Hippocampal formation (tissue), 2 donors: ENCODE results near the gene RIN1.
A peak's percentile ranks its signal among the peaks of the same experiment; 100 is the strongest.
"Not testable (repeated sequence)": the region's sequence is repeated elsewhere in the genome, so short reads cannot be mapped to it uniquely, and the experiment has no call there.

Experiments used
- DNase-seq, 2 donors: peaks; one replicate each; lab custom pipeline; 2025; lab: John Stamatoyannopoulos, UW

The RIN1 gene

GRCh38 chr11:66334605-66335442 lies 1.4 kb downstream of the RIN1 start:
- no peak for DNase-seq

DNA sequence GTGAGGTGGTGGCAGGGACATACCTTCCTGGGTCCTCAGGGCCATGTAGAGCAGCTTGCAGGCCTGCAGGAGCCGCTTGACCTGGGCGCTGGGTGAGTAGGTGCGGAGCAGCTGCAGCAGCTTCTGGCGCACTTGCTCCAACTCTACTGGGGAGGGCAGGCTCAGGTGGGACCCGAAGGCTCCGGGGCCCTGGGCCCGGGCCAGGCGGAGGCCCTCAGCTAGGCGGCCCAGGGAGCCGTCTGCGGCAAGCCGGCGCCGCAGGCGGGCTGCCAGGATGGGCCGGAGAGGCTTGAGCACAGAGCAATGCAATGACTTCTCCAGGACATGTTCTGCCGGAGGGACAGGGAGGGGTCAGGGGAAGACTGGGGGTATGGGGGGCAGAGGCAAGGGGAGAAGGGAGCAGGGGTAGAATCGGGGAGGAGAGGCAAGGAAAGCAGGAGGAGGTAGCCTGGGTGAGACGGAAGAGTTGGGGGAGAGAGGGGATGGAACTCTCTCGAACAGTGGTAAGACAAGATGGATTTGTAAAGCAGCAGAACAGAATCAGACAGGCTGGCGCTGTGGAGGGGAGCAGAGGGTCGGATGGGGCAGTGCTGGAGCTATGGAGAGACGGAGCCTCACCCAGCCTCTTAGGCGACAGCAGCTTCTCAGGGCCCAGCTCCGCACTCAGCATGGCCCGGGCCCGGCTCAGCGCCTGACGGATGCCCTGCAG lies 2.2 kb downstream of the RIN1 start:
- no peak for DNase-seq

- DNase-seq, result no peak
Observed at GRCh38 chr11:66333220-66333877, 2.9 kb downstream of the RIN1 start.

- no peak for DNase-seq
Observed at GRCh38 chr11:66332371-66333219, 3.6 kb downstream of the RIN1 start.

DNA sequence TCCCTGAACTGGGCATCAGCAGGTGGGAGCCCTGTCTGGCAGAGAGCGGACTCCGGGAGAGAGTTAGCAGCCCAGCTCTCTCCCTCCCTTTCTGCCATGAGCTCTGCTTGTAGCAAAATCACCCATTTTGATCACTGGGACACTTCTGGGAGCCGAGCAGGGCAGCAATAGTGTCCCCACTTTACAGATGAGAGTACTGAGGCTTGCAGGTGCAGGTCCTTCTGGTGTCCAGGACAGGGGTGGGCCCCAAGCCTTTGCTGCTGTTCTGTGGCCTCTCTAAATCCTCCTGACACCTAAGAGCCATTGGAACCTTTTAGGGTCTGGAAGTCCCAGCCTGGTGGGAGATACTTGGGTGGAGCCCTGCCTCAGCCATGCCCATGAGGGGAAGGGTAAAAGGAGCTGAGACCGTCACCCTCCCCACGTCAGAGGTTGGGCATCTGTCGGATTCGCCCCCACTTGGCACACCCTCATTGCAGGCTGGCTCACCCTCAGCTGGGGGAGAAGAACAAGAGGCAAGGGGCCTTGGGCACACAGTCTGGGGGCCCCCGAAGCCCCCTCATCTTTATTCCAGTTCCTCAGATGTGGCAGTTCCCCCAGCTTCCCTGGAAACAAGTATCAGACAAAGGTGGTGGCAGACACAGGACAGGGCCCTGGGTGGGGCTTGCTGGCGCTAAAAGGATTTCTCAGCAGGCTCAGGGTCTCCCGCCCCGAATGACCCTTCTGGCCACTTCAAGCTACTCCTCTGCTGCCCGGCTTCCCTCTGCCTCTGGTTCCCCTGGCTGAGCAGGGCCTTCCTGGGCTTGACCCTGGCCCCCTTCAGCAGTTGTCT lies 4.5 kb downstream of the RIN1 start:
- DNase-seq, result no peak

- DNase-seq, result no peak
Observed at GRCh38 chr11:66330931-66331330, 5.3 kb downstream of the RIN1 start.

DNA sequence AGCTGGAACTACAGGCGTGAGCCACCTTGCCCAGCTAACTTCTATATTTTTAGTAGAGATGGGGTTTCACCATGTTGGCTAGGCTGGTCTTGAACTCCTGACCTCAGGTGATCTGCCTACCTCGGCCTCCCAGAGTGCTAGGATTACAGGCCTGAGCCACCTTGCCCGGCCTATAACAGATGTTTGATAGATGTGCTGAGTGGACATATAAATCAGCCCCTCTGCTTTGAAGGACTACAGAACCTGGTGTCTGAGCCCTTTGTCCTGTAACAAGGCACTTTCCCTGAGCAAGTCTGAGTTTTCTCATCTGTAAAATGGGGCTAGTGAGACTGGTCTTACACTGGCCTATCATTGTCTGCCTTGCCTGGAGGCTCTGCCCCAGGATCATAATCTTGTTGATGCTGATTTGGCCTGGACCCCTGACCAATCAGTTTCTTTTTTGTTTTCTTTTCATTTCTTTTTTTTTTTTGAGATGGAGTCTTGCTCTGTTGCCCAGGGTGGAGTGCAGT lies 7.0 kb downstream of the RIN1 start:
- no peak for DNase-seq

- DNase-seq, result peak; percentile 37 to 69
Observed at GRCh38 chr11:66328302-66329144, 7.7 kb downstream of the RIN1 start.

GRCh38 chr11:66328031-66328301 lies 8.3 kb downstream of the RIN1 start:
- DNase-seq, result no peak

DNA sequence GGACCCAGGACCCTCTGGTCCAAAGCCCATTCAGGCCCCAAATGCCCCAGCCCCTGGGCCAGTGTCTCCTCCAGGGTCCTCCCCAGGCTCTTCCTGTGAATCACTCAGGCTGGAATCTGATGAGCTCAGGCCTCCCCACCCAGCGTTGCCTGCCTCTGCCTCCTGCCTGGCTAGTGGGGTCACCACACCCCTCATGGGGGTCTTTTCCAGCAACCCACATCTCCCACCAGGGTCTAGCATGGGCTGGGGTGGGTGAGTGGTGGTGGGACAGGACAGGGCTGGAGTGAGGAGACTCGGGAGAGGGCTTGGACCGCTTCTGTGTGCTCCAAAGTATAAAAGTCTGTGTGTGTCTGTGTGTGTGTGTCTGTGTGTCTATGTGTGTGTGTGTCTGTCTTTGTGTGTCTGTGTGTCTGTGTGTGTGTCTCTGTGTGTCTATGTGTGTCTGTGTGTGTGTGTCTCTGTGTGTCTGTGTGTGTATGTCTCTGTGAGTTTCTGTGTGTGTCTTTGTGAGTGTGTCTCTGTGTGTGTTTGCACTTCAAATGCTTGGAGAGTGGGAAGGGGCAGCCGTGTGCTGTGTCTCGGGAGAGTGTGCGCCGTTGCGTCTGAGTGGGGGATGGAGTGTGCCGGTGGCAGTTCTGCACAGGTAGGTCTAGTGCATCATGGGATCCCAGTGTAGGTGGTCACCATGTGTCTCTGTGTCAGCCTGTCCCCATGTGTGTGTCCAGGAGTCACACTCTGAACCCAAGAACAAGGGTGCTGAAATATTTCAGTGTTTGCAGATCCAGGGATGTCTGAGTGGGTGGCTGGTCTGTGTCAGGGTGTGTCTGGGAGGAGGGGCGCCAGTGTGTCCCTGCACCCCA lies 8.8 kb downstream of the RIN1 start:
- no peak for DNase-seq

DNA sequence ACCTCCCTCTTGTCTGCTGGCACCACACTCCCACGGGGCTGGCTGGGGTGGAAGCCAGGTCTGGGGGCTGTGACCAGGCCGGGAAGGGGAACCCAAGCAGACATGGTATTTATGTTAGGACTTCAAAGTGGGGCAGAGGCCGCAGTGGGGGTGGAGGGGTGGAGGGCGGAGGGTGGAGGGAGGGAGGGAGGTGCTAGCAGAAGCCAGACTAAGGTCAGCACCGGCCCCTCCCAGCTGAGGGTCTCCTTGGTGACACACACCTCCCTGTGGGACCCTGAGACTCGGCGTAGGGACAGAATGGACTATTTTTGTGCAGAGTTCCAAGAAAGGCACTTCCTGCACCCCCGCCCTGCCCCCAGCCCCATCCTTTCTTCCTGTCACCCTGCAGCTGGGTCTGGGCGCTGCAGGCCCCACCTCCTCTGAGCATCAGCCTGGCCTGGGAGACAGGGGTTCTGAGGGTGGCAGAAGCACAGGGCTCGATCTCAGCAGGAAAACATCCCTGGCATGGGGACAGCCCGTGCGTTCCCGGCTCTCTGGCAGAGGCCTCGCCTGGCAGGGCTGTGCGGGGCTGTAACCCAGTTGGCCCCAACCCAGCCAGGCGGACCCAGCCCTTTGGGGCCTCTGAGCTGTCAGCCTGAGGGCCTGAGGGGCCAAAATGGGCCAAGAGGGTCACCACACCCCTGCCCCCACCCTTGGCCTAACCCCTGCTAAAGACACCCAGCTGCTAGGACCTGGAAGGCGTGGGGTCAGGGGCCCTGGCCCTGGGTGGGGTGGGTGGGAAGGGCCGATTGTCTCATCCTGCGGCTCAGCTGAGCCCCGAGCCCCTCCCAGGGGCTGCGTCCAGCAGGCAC lies 9.7 kb downstream of the RIN1 start:
- DNase-seq, result no peak

DNA sequence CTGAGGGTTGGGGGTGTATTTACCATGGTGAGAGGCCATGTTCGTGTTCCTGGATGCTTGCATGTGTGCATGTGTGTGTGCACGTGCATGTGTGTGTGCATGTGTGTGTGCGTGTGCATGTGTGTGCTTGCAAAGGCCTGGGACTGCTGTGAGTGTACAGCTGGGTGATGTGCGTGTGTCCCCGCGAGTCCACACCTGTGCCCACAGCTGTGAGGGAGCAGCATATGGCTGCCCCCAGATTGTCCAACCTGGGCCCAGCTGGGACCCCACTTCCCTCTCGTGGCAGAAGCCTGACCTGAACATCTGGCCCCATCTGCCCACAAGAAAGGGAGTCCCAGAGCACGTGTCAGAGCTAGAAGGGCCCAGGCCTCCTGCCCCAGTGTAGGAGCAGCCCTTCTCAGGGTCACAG lies 11.0 kb downstream of the RIN1 start:
- no peak for DNase-seq

DNA sequence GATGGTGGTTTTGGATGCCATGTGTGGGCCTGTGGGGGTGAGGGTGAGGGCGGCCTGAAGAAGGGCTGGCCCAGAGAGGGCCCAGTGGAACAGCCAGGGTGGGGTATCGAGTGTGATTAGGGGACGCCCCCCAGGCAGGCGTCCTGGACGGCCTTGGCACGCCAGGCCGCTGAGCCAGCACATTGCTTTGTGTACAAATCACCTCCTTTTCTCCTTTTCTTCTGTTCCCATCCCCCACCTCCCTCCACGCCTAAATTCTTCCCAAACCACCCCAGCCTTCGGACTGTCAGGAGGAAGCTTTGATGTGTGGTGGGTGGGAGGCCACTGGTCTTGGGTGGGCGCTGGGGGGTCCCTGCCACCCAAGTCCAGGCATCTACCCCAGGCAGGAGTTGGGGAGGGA lies 11.6 kb downstream of the RIN1 start:
- DNase-seq, result no peak

DNA sequence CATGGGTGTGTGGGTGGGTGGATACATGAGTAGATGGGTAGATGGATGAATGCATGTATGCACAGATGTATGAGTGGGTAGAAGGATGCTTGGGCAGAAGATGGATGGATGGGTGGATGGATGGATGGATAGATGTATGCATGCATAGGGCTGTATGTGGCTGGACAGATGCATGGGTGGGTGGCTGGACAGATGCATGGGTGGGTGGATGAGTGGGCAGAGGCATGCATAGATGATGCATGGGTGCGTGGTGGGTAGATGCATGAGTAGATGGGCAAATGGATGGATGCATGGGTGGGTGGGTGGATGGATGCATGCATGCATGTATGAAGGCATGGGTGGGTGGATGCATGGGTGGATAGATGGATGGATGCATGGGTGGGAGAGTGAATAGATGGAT lies 12.6 kb downstream of the RIN1 start:
- no peak for DNase-seq

DNA sequence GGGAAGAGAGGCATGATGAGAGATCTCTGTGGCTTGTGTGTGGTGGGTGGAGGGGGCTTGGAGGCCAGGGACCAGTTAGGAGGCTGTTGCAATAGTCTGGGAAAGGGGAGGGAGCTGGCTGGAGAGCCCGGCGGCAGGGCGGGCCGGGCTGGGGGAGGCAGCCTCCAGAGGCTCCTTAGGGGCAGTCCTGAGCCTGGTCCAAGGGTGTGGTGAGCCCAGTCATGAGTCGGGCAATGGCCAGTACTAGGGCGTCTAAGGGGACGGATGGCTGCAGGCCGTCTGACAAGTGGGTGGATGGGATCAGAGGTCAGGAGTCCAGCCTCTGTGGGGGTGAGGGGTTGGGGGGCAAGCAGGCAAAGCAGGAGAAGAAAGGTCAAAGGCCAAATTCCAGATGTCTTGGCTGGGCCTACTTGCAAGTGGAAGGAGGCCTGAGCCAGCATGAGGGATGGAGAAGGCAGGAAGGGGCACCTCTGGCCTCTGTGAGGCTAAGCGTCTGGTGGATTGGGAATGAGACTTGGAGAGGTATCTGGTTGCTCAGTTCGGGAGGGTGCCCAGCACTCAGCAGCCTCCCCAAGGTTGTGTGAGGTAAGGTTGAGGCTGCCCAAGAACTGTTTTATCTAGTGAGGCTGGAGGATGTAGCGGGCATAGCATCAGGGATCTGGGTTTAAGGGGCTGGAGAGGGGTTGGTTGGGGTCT lies 13.4 kb downstream of the RIN1 start:
- DNase-seq, result no peak

DNA sequence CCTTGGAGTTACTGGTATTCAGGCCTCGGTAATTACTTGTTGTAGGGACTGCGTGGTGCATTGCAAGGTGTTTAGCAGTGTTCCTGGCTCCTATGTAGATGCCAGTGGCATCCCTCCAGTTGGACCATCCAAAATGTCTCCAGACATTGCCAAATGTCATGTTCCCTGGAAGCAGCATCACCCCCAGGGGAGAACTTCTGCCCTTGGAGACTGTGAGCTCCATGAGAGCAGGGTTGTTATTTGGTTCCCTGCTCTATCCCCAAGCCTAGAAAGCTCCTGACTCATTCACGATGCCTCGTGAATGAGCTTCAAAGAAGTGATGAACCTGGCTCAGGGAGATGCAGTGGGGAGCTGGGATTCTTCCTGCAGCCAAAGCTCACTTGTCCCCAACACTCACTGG lies 14.6 kb downstream of the RIN1 start:
- no peak for DNase-seq

DNA sequence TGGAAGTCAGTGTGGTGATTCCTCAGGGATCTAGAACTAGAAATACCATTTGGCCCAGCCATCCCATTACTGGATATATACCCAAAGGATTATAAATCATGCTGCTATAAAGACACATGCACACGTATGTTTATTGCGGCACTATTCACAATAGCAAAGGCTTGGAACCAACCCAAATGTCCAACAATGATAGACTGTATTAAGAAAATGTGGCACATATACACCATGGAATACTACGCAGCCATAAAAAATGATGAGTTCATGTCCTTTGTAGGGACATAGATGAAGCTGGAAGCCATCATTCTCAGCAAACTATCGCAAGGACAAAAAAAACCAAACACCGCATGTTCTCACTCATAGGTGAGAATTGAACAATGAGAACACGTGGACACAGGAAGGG lies 15.5 kb downstream of the RIN1 start:
- DNase-seq, result not testable (repeated sequence)

- not testable (repeated sequence) for DNase-seq
Observed at GRCh38 chr11:66320289-66320688, 15.9 kb downstream of the RIN1 start.
